Measurements from ENCODE around the gene ENO1. TPM values are rescaled to one million over a fixed set of nuclear protein-coding genes. Genes with fewer than 3 reads are reported as not detected.
"Not testable (repeated sequence)": the region's sequence is repeated elsewhere in the genome, so short reads cannot be mapped to it uniquely, and the experiment has no call there.

ENO1 gene
- 1,000 to 10,000 TPM; 1,376 to 1,744 (median 1,709) TPM for total RNA-seq (2021; fragmentation: NEBNext Ultra II Directional; extraction: Animal tissue kit (Norgen Biotek cat#: 25700))
- long read RNA-seq, transcript ENO1-203 (9 exons, 2,548 nt): minor isoform, 8 of 3,166 reads
- long read RNA-seq, transcript ENO1-201 (12 exons, 1,781 nt): major isoform, 2,857 of 3,166 reads
- long read RNA-seq, partial matches to known transcripts: 240 of 3,166 reads
- long read RNA-seq, other reads (novel, unspliced or antisense): 60 of 3,166 reads

DNA sequence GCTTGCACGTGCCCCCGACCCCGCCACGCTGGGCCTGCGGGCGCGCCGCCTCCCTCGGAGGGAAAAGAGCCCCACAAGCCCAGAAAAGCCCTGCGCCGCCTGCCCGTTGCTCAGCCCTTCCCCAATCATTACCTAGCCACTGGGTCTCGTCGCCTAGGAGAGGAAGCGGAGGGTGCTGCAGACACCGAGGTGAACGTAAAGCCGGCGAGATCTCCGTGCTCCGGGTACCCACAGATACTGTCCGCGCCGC is at the start of gene ENO1:
TSS of gene ENO1 (minus strand) at position 239 of the 250 bp plus-strand sequence. CDS start 3,778 bp downstream, outside the sequence.
- Mint-ChIP-seq H3K27ac (peak within 1 kb of the TSS; percentile 98), H3K27me3 (ENCODE audit: insufficient read depth) (peaks cover 4% of the 10 kb centered on the region; the same call in 1 of the 2 replicates), H3K4me1 (ENCODE audit: low read depth) (peaks cover 52% of the 10 kb centered on the region), H3K9me3 (peaks cover 5% of the 10 kb centered on the region), H3K4me3 (peak within 1 kb of the TSS; percentile 96), H3K36me3 (ENCODE audit: low read depth) (peaks cover 35% of the 10 kb centered on the region)
- TF ChIP-seq, protein P1, sequence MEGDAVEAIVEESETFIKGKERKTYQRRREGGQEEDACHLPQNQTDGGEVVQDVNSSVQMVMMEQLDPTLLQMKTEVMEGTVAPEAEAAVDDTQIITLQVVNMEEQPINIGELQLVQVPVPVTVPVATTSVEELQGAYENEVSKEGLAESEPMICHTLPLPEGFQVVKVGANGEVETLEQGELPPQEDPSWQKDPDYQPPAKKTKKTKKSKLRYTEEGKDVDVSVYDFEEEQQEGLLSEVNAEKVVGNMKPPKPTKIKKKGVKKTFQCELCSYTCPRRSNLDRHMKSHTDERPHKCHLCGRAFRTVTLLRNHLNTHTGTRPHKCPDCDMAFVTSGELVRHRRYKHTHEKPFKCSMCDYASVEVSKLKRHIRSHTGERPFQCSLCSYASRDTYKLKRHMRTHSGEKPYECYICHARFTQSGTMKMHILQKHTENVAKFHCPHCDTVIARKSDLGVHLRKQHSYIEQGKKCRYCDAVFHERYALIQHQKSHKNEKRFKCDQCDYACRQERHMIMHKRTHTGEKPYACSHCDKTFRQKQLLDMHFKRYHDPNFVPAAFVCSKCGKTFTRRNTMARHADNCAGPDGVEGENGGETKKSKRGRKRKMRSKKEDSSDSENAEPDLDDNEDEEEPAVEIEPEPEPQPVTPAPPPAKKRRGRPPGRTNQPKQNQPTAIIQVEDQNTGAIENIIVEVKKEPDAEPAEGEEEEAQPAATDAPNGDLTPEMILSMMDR (IDR thresholded peaks at IDR 0.05): no peak
- no peak for DNase-seq

DNA sequence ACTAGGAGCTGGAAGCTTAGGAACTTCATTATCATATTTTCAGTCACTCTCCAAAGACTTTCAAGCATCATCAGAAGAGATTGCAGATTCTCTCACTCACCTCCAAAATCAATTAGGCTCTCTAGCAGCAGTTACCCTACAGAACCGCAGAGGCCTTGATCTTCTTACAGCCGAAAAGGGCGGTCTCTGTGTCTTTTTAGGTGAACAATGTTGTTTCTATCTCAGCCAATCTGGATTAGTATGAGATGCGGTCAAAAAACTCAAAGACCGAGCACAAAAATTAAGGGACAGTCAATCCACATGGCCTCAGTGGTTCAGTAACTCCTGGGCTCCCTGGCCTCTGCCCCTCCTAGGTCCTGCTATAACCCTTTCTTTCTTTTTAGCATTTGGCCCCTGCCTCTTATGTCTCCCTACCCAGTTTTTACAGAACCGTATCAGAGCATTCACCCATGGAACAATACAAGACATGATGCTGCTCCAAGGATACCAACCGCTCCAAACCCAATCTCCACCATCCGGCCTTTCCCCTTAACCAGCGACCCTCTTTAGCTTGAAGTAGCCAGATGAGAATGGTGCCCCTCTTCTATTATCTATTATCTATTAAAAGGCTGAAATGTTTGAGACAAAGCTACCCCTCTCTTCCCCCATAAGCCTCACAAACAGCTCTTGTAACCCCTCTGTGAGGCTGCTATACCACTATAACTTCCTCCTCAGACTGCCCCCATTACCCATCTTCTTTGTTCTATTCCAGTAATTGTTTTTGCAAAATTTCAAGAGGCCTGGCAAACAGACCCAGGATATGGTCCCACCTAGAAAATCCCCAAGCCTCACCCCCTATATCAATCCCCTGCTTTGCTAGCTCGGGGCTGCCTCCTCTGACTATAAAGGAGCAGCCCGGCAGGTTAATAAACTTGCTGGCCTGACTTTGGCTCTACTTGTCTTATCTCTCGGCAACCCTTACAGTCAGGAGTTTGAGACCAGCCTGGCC is 48.5 kb upstream of the ENO1 start:
- Mint-ChIP-seq H3K27me3 (ENCODE audit: insufficient read depth) (peaks cover 3% of the 10 kb centered on the region), H3K9me3 (no peaks in the 10 kb centered on the region), H3K4me1 (ENCODE audit: low read depth) (no peaks in the 10 kb centered on the region), H3K36me3 (ENCODE audit: low read depth) (no peaks in the 10 kb centered on the region), H3K4me3 (no peak overlapping the region), H3K27ac (no peak overlapping the region)
- no peak for DNase-seq
- TF ChIP-seq, protein P1 (IDR thresholded peaks at IDR 0.05): no peak

DNA sequence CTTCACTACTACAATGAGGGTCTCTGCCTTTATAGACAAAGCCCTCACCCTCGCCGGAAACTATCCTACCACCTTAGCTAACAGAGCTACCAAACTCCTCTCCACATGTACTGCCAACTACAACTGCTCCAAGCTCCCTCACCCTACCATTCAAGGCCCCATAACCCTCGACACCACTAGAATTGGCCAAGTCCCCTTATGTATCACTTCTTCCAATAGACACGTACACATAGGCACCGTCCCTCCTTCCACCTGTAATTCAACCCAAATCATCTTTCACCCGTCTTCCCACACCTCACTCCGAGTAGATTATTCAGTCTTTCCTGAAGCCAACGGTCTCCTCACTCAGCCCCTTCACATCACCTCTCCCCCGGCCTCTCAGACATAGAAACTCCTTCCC is 47.5 kb upstream of the ENO1 start:
- DNase-seq: no peak
- TF ChIP-seq, protein P1 (IDR thresholded peaks at IDR 0.05): no peak
- no peak overlapping the region for H3K4me3 Mint-ChIP-seq
- H3K4me1 Mint-ChIP-seq (ENCODE audit: low read depth): no peaks in the 10 kb centered on the region; the same call in 1 of the 2 replicates
- no peaks in the 10 kb centered on the region for H3K9me3 Mint-ChIP-seq
- H3K27me3 Mint-ChIP-seq (ENCODE audit: insufficient read depth): peaks cover 8% of the 10 kb centered on the region
- H3K36me3 Mint-ChIP-seq (ENCODE audit: low read depth): no peaks in the 10 kb centered on the region
- H3K27ac Mint-ChIP-seq: no peak overlapping the region

DNA sequence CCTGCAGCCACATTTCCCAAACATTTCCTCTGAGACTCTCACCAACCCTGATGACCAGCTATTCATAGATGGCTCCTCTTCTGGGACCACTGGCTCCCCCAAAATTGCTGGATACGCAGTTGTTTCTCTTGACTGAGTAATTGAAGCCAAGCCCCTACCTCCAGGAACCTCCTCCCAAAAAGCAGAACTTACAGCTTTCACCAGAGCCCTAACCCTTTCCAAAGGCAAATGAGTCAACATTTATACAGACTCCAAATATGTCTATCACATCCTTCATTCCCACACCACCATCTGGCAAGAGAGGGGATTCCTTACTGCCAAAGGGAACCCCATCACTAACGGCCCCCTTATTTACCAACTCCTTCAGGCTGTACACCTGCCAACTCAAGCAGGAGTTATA is 46.9 kb upstream of the ENO1 start:
- DNase-seq: no peak
- Mint-ChIP-seq H3K4me1 (ENCODE audit: low read depth) (no peaks in the 10 kb centered on the region; the same call in 1 of the 2 replicates), H3K9me3 (no peaks in the 10 kb centered on the region), H3K27me3 (ENCODE audit: insufficient read depth) (peaks cover 8% of the 10 kb centered on the region), H3K4me3 (no peak overlapping the region), H3K27ac (no peak overlapping the region), H3K36me3 (ENCODE audit: low read depth) (no peaks in the 10 kb centered on the region)
- TF ChIP-seq, protein P1 (IDR thresholded peaks at IDR 0.05): no peak

DNA sequence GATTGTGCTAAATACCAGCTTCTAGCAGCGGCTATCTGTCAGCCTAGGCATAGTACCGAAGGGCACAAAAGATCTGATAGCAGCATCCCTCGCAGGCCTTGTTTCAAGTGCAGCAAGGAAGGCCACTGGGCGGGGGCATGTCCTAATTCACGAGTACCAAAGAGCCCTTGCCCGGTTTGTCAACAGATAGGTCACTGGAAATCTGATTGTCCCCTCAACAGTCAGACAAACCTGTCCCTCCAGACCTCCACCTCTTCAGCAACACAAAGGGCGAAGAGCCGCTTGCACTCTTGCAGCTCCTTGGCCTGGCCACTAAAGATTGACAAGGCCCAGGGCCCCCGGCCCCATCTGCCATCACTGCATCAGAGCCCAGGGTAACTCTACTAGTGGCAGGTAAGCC is 44.5 kb upstream of the ENO1 start:
- no peak overlapping the region for H3K4me3 Mint-ChIP-seq
- H3K4me1 Mint-ChIP-seq (ENCODE audit: low read depth): peaks cover 5% of the 10 kb centered on the region; the same call in 1 of the 2 replicates
- TF ChIP-seq, protein P1 (IDR thresholded peaks at IDR 0.05): no peak
- no peak for DNase-seq
- H3K27me3 Mint-ChIP-seq (ENCODE audit: insufficient read depth): peaks cover 8% of the 10 kb centered on the region
- no peaks in the 10 kb centered on the region for H3K9me3 Mint-ChIP-seq
- no peak overlapping the region for H3K27ac Mint-ChIP-seq
- no peaks in the 10 kb centered on the region for H3K36me3 Mint-ChIP-seq (ENCODE audit: low read depth)

DNA sequence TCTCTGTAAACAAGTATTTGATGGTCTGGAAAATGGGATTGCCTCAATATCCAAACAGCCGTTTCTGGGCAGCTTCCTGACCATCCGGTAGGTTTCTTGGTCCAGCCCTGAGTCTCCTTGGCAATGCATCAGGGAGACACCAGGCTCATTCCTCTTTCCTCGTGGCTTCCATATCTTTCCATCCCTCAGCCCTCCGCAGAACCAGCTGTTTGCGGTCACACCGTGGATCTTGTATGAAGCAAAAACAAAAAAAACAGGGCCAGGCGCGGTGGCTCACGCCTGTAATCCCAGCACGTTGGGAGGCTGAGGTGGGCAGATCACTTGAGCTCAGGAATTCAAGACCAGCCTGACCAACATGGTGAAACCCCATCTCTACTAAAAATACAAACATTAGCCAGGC is 39.0 kb upstream of the ENO1 start:
- DNase-seq; H3K4me3 Mint-ChIP-seq; H3K36me3 Mint-ChIP-seq (ENCODE audit: low read depth); H3K9me3 Mint-ChIP-seq; H3K27ac Mint-ChIP-seq; H3K27me3 Mint-ChIP-seq (ENCODE audit: insufficient read depth): not testable (repeated sequence)
- peaks cover 14% of the 10 kb centered on the region for H3K4me1 Mint-ChIP-seq (ENCODE audit: low read depth)

All from HFFc6 (cell line).